ENCODE measurements around the gene CACNB2. TPM values are rescaled to one million over a fixed set of nuclear protein-coding genes. Genes with fewer than 3 reads are reported as not detected.

CACNB2 gene
- total RNA-seq, 2 donors from 2014 or later: 9.8 to 12.1 TPM

- no peak overlapping the region for H3K4me3 ChIP-seq
- H3K36me3 ChIP-seq: no peaks in the 10 kb centered on the region
- no peak overlapping the region for H3K9ac ChIP-seq (ENCODE audit: low read depth in 2 of 2, low read length in 2 of 2)
- H3K4me1 ChIP-seq: no peaks in the 10 kb centered on the region
- intact Hi-C loops (cut with DNase I): no loop called here
- no peaks in the 10 kb centered on the region for H3K9me3 ChIP-seq
- no peak for DNase-seq
- no peaks in the 10 kb centered on the region for H3K27me3 ChIP-seq
- TF ChIP-seq CTCF (IDR thresholded peaks at IDR 0.05): no peak
- no peak overlapping the region for H3K27ac ChIP-seq
Measured at GRCh38 chr10:18113881-18114280, 26.3 kb upstream of the CACNB2 start.

DNA sequence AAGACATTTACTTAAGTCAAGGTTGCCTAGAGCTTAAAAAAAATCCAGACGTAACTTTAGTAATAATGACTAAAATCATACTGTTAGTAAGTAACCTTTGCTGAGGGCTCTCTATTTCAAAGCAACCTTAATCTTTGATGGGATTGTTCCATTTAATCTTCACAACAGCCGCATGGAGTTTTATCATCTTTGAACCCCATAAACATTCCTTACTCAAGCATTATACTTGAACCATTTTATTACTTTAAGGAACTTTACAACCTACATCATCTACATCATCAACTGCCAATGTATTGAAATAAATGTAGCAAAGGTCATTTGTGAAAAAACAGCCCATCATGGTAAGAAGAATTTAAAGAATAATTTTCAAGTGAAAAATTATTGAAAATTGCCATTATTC, 22.9 kb upstream of the CACNB2 start:
- intact Hi-C loops (cut with DNase I): no loop called here
- Histone ChIP-seq H3K4me3 (no peak overlapping the region), H3K4me1 (no peaks in the 10 kb centered on the region), H3K27me3 (no peaks in the 10 kb centered on the region), H3K9me3 (no peaks in the 10 kb centered on the region), H3K36me3 (no peaks in the 10 kb centered on the region), H3K27ac (no peak overlapping the region), H3K9ac (ENCODE audit: low read depth in 2 of 2, low read length in 2 of 2) (no peak overlapping the region)
- DNase-seq: no peak
- no peak for TF ChIP-seq CTCF (IDR thresholded peaks at IDR 0.05)

- H3K9ac ChIP-seq (ENCODE audit: low read depth in 2 of 2, low read length in 2 of 2): no peak overlapping the region
- TF ChIP-seq CTCF (IDR thresholded peaks at IDR 0.05): no peak
- H3K27ac ChIP-seq: no peak overlapping the region
- intact Hi-C loops (cut with DNase I): no loop called here
- no peaks in the 10 kb centered on the region for H3K4me1 ChIP-seq
- H3K9me3 ChIP-seq: no peaks in the 10 kb centered on the region
- no peak for DNase-seq
- H3K4me3 ChIP-seq: no peak overlapping the region
- H3K27me3 ChIP-seq: no peaks in the 10 kb centered on the region
- no peaks in the 10 kb centered on the region for H3K36me3 ChIP-seq
Measured at GRCh38 chr10:18122753-18123152, 17.5 kb upstream of the CACNB2 start.

- H3K27ac ChIP-seq: no peak overlapping the region
- H3K4me3 ChIP-seq: no peak overlapping the region
- intact Hi-C loops (cut with DNase I): no loop called here
- no peaks in the 10 kb centered on the region for H3K4me1 ChIP-seq
- H3K9me3 ChIP-seq: no peaks in the 10 kb centered on the region
- TF ChIP-seq CTCF (IDR thresholded peaks at IDR 0.05): no peak
- DNase-seq: no peak
- H3K27me3 ChIP-seq: no peaks in the 10 kb centered on the region
- no peak overlapping the region for H3K9ac ChIP-seq (ENCODE audit: low read depth in 2 of 2, low read length in 2 of 2)
- H3K36me3 ChIP-seq: no peaks in the 10 kb centered on the region
Measured at GRCh38 chr10:18133046-18133445, 7.2 kb upstream of the CACNB2 start.

DNA sequence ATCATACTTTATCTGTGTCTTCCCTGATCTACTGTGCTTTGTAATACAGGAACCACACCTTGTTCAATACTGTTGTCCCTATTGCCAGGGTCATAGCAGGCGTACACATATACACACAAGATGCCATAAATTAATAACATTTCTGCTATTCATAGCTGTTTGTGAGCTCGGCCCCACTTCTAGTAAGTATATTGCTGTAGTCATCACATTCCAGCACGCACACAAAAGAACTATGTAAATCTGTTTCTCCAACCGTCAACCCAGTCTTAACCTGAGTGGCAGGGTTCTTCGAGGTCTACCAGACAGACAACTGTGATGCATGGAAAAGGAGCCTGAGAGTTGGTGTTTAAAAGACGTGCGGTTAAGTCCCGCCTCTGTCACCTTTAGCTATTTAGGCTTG, 5.7 kb upstream of the CACNB2 start:
- H3K4me3 ChIP-seq: no peak overlapping the region
- no peaks in the 10 kb centered on the region for H3K4me1 ChIP-seq
- H3K36me3 ChIP-seq: no peaks in the 10 kb centered on the region
- H3K9me3 ChIP-seq: no peaks in the 10 kb centered on the region
- H3K9ac ChIP-seq (ENCODE audit: low read depth in 2 of 2, low read length in 2 of 2): no peak overlapping the region
- intact Hi-C loops (cut with DNase I): no loop called here
- no peaks in the 10 kb centered on the region for H3K27me3 ChIP-seq
- no peak overlapping the region for H3K27ac ChIP-seq
- TF ChIP-seq CTCF (IDR thresholded peaks at IDR 0.05): no peak
- DNase-seq: no peak

DNA sequence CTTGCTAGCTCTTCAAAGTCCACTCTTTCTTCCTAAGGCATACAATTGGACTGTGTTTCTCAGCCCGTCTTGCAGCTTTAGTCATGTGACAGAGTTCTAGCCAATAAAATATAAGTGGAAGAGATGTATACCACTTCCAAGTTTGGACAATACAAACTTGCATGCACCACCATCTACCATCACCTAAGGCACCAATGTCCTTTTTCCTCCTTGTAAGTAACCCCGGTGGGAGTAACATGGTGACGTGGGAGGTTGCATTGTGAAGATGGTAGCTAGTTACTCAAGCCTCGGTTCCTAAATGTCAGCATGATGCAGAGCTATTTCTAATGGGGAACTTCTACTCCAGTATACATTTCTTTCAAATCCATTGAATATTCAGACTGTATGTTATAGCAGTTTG, 5.3 kb upstream of the CACNB2 start:
- intact Hi-C loops (cut with DNase I): no loop called here
- Histone ChIP-seq H3K4me1 (no peaks in the 10 kb centered on the region), H3K36me3 (no peaks in the 10 kb centered on the region), H3K9ac (ENCODE audit: low read depth in 2 of 2, low read length in 2 of 2) (no peak overlapping the region), H3K27ac (no peak overlapping the region), H3K4me3 (no peak overlapping the region), H3K9me3 (no peaks in the 10 kb centered on the region), H3K27me3 (no peaks in the 10 kb centered on the region)
- no peak for DNase-seq
- no peak for TF ChIP-seq CTCF (IDR thresholded peaks at IDR 0.05)

All from colonic mucosa (tissue), 4 donors.